IMR-90 (cell line): ENCODE data around the gene BTBD9. TPM values are rescaled to one million over a fixed set of nuclear protein-coding genes. Genes with fewer than 3 reads are reported as not detected.
A peak's percentile ranks its signal among the peaks of the same experiment; 100 is the strongest.

Experiments
- ATAC-seq: fragments of 200-7000 bp; cut with Tn5 transposase; 2 replicates; pipeline ENCODE4 v1.9.1; 2020; ENCODE audit warnings: low read depth, mild to moderate bottlenecking, moderate library complexity
- BruUV-seq: library from RNA; stranded (reverse); fragments of 400-500 nt; replicated peaks from 2 replicates; lab custom pipeline; 2021; lab: Mats Ljungman, UMichigan
- CTCF ChIA-PET: fragments of 300-600 bp; formaldehyde crosslinking; extraction: SDS; loops from one replicate; lab custom pipeline; 2021; ENCODE audit warnings: antibody characterized with exemption; lab: Yijun Ruan, JAX
- POLR2A ChIA-PET: fragments of 300-600 bp; sonication (Branson Sonifier 250); formaldehyde crosslinking; loops from one replicate; lab custom pipeline; 2022; ENCODE audit warnings: antibody characterized with exemption; ENCODE audit not compliant: unreplicated experiment; lab: Charles Lee
- DNase-seq: peaks from one replicate; pipeline ENCODE4 v3.0.0; 2013
- H2AFZ ChIP-seq: replicated peaks from 2 replicates; pipeline ENCODE3; 2013; ENCODE audit warnings: low read length, mild to moderate bottlenecking; ENCODE audit not compliant: poor library complexity
- H2AK5ac ChIP-seq: 2 replicates; pipeline ENCODE4 v1.6.1; 2013; ENCODE audit warnings: low read depth, low read length, inconsistent platforms
- H2AK9ac ChIP-seq: replicated peaks from 2 replicates; pipeline ENCODE3; 2013; ENCODE audit warnings: mild to moderate bottlenecking, low read depth, low read length, moderate library complexity; ENCODE audit not compliant: poor library complexity
- H2BK120ac ChIP-seq: 2 replicates; pipeline ENCODE4 v1.6.1; 2013; ENCODE audit warnings: low read depth, low read length, inconsistent platforms
- H2BK15ac ChIP-seq: 3 replicates; pipeline ENCODE4 v1.6.1; 2013; ENCODE audit warnings: low read depth, low read length, inconsistent platforms
- H2BK20ac ChIP-seq: 2 replicates; pipeline ENCODE4 v1.6.1; 2013; ENCODE audit warnings: low read depth, mild to moderate bottlenecking, inconsistent platforms, low read length, moderate library complexity
- H2BK5ac ChIP-seq: 2 replicates; pipeline ENCODE4 v1.6.1; 2013; ENCODE audit warnings: mild to moderate bottlenecking, low read depth, low read length, inconsistent platforms; ENCODE audit not compliant: poor library complexity, severe bottlenecking
- H3K14ac ChIP-seq: replicated peaks from 2 replicates; pipeline ENCODE4 v1.6.1; 2013; ENCODE audit warnings: low read depth, low read length, inconsistent platforms
- H3K18ac ChIP-seq: 2 replicates; pipeline ENCODE4 v1.6.1; 2013; ENCODE audit warnings: low read depth, low read length, control low read depth
- H3K23ac ChIP-seq: 2 replicates; pipeline ENCODE4 v1.6.1; 2013; ENCODE audit warnings: low read depth, low read length, inconsistent platforms
- H3K27ac ChIP-seq: 2 replicates; pipeline ENCODE4 v1.5.1; 2013; ENCODE audit warnings: mild to moderate bottlenecking, control low read depth, low read length; ENCODE audit not compliant: insufficient read depth
- H3K27me3 ChIP-seq: 2 replicates; pipeline ENCODE4 v1.6.1; 2013; ENCODE audit warnings: low read length; ENCODE audit not compliant: control insufficient read depth, insufficient read depth
- H3K36me3 ChIP-seq: 2 replicates; pipeline ENCODE4 v1.6.1; 2013; ENCODE audit warnings: low read length, mixed read lengths; ENCODE audit not compliant: control insufficient read depth, insufficient read depth
- H3K4ac ChIP-seq: 2 replicates; pipeline ENCODE4 v1.6.1; 2013; ENCODE audit warnings: low read depth, low read length, inconsistent platforms
- H3K4me1 ChIP-seq: 2 replicates; pipeline ENCODE4 v1.6.1; 2013; ENCODE audit warnings: low read length, mixed read lengths; ENCODE audit not compliant: control insufficient read depth, insufficient read depth
- H3K4me2 ChIP-seq: 2 replicates; pipeline ENCODE4 v1.6.1; 2013; ENCODE audit warnings: low read depth, mild to moderate bottlenecking, control low read depth, low read length, moderate library complexity
- H3K4me3 ChIP-seq: 2 replicates; pipeline ENCODE4 v1.5.1; 2013; ENCODE audit warnings: low read depth, mild to moderate bottlenecking, control low read depth, low read length, moderate library complexity; ENCODE audit not compliant: insufficient read depth
- H3K56ac ChIP-seq: 2 replicates; pipeline ENCODE4 v1.6.1; 2013; ENCODE audit warnings: low read length, inconsistent platforms; ENCODE audit not compliant: insufficient read depth; ENCODE audit errors: extremely low read depth
- H3K79me1 ChIP-seq, 2 experiments: 2 replicates each; pipeline ENCODE4 v1.6.1; 2013; ENCODE audit warnings: low read length in 2 of 2, inconsistent platforms in 1 of 2, low read depth in 1 of 2
- H3K9ac ChIP-seq: 2 replicates; pipeline ENCODE4 v1.6.1; 2013; ENCODE audit warnings: low read depth, low read length, control low read depth
- H3K9me1 ChIP-seq: 2 replicates; pipeline ENCODE4 v1.6.1; 2013; ENCODE audit warnings: low read length, inconsistent platforms; ENCODE audit not compliant: insufficient read depth
- H3K9me3 ChIP-seq: 2 replicates; pipeline ENCODE4 v1.6.1; 2013; ENCODE audit warnings: low read length; ENCODE audit not compliant: control insufficient read depth, insufficient read depth
- H4K20me1 ChIP-seq: 2 replicates; pipeline ENCODE4 v1.6.1; 2013; ENCODE audit warnings: low read length, inconsistent platforms; ENCODE audit not compliant: insufficient read depth
- H4K5ac ChIP-seq: 2 replicates; pipeline ENCODE4 v1.6.1; 2013; ENCODE audit warnings: mild to moderate bottlenecking, low read depth, low read length, control low read depth
- H4K8ac ChIP-seq, 2 experiments: 2 replicates each; pipeline ENCODE4 v1.6.1; 2013; ENCODE audit warnings: low read depth in 2 of 2, low read length in 2 of 2, control low read depth in 1 of 2, inconsistent platforms in 1 of 2
- H4K91ac ChIP-seq: 2 replicates; pipeline ENCODE4 v1.6.1; 2013; ENCODE audit warnings: low read depth, low read length, inconsistent platforms; ENCODE audit not compliant: insufficient read depth
- ELK1 ChIP-seq: fragments of 150-350 bp; IDR thresholded peaks from 2 replicates; pipeline ENCODE4 v1.6.1; 2016; ENCODE audit warnings: low read depth, mild to moderate bottlenecking, low read length, moderate library complexity, borderline replicate concordance
- FOS ChIP-seq: fragments of 150-350 bp; IDR thresholded peaks from 2 replicates; pipeline ENCODE4 v1.6.1; 2016; ENCODE audit warnings: low read depth, low read length
- MAZ ChIP-seq: IDR thresholded peaks from 2 replicates; pipeline ENCODE4 v1.6.1; 2012; ENCODE audit warnings: low read depth, mild to moderate bottlenecking, low read length, improper control_type of control experiment, moderate library complexity, borderline replicate concordance
- MXI1 ChIP-seq: IDR thresholded peaks from 2 replicates; pipeline ENCODE4 v1.6.1; 2012; ENCODE audit warnings: low read depth, mild to moderate bottlenecking, low read length, moderate library complexity, borderline replicate concordance
- NFE2L2 ChIP-seq: fragments of 150-350 bp; IDR thresholded peaks from 2 replicates; pipeline ENCODE4 v1.6.1; 2016; ENCODE audit warnings: low read depth, mild to moderate bottlenecking, low read length
- RAD21 ChIP-seq: IDR thresholded peaks from 2 replicates; pipeline ENCODE4 v1.6.1; 2012; ENCODE audit warnings: low read length, improper control_type of control experiment
- RCOR1 ChIP-seq: IDR thresholded peaks from 2 replicates; pipeline ENCODE4 v1.6.1; 2012; ENCODE audit warnings: mild to moderate bottlenecking, low read length, improper control_type of control experiment; ENCODE audit not compliant: insufficient replicate concordance
- RFX5 ChIP-seq: IDR thresholded peaks from 2 replicates; pipeline ENCODE4 v1.8.0; 2012; ENCODE audit warnings: low read depth, mild to moderate bottlenecking, low read length, moderate library complexity
- SMC3 ChIP-seq: fragments of 150-350 bp; IDR thresholded peaks from 2 replicates; pipeline ENCODE4 v1.6.1; 2016; ENCODE audit warnings: low read depth, mild to moderate bottlenecking, antibody characterized with exemption, low read length, moderate library complexity
- USF2 ChIP-seq: fragments of 150-350 bp; IDR thresholded peaks from 2 replicates; pipeline ENCODE4 v1.6.1; 2017; ENCODE audit warnings: mild to moderate bottlenecking, antibody characterized with exemption, low read length, low read depth
- WGBS, 2 experiments: methylation state at CpG; one replicate each; pipeline versions ENCODE4 v1.1.5 to v1.1.7; 2013; ENCODE audit warnings: missing lambda C conversion rate in 2 of 2; ENCODE audit not compliant: insufficient read length in 1 of 2; ENCODE audit errors: extremely low coverage in 2 of 2; 5-methylcytosine and 5-hydroxymethylcytosine counted together
- dilution Hi-C: fragments of 300-500 bp; cut with HindIII; formaldehyde crosslinking; loops from one replicate; pipeline ENCODE4 v1.14.3; 2018; ENCODE audit warnings: low sequenced_read_pairs; ENCODE audit not compliant: unreplicated experiment
- in situ Hi-C: fragments of 300-500 bp; cut with MboI; formaldehyde crosslinking; loops from 3 replicates; pipeline ENCODE4 v1.14.3; 2019; ENCODE audit warnings: low sequenced_read_pairs, inconsistent platforms, mixed read lengths
- intact Hi-C: fragments of 100-400 bp; cut with micrococcal nuclease; formaldehyde crosslinking; loops from 2 replicates; pipeline ENCODE4 v1.10.0; 2022
- polyA plus RNA-seq, 3 experiments: library from polyadenylated mRNA; depleted of rRNA; stranded (reverse); fragments of >200 nt; gene quantifications; 2 replicates each; pipeline ENCODE4 v1.2.3, GENCODE V29; 2012; ENCODE audit warnings: low replicate concordance in 1 of 3
- total RNA-seq: library from RNA; depleted of rRNA; stranded (reverse); fragments of >200 nt; gene quantifications from 2 replicates; pipeline ENCODE4 v1.2.3, GENCODE V29; 2012

BTBD9 gene
- total and polyA plus RNA-seq, 2 of the 4 experiments (the other 2 are of a cell fraction) = 4.1 to 22.0 TPM

DNA sequence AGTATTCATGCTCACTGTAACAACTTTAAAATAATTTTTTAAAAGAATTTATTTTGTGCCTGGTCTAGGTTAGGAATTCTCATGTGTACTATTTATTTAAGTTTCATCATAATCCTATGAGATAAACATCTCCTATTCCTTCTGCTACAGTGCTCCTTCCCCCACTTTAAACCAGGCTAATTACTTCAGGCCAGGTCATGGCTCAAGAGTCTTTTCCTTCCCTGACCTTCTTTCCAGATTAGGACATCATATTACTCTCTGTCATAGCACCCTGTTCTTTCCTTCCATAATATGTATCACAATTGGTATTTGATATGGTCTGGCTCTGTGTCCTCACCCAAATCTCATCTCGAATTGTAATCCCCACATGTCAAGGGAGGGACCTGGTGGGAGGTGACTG lies 239.0 kb downstream of the BTBD9 start:
- Histone ChIP-seq H3K4ac (no peak overlapping the region), H3K4me1 (no peaks in the 10 kb centered on the region), H4K5ac (no peak overlapping the region), H2BK20ac (no peak overlapping the region), H3K23ac (no peak overlapping the region), H3K4me2 (no peak overlapping the region), H3K27ac (no peak overlapping the region), H2AK5ac (no peak overlapping the region), H3K9me3 (no peaks in the 10 kb centered on the region), H2BK120ac (no peak overlapping the region), H3K18ac (no peak overlapping the region), H2AK9ac (no peak overlapping the region), H3K27me3 (no peaks in the 10 kb centered on the region), H3K14ac (no peak overlapping the region), H4K91ac (no peak overlapping the region), H3K9me1 (no peaks in the 10 kb centered on the region), H4K20me1 (no peaks in the 10 kb centered on the region), H4K8ac (no peak overlapping the region), H3K56ac (no peak overlapping the region), H3K36me3 (no peaks in the 10 kb centered on the region), H3K9ac (no peak overlapping the region), H3K79me1 (0 out of 4 replicates have a peak, but pooled peaks cover 0 to 2% of the 10 kb centered on the region in 2 experiments), H3K4me3 (no peak overlapping the region), H2BK15ac (no peak overlapping the region), H2AFZ (no peak overlapping the region), H2BK5ac (no peak overlapping the region)
- dilution Hi-C loops = no loop called here
- ChIA-PET CTCF (no interaction called here), POLR2A (no interaction called here)
- no TSS peak for BruUV-seq
- in situ Hi-C loops = no loop called here
- TF ChIP-seq RFX5 = no peak
- no peak for TF ChIP-seq RAD21
- TF ChIP-seq ELK1 = no peak
- no peak for TF ChIP-seq USF2
- TF ChIP-seq FOS = no peak
- TF ChIP-seq SMC3 = no peak
- no peak for TF ChIP-seq NFE2L2
- no peak for TF ChIP-seq MXI1
- TF ChIP-seq RCOR1 = no peak
- no peak for TF ChIP-seq MAZ
- intact Hi-C loops = no loop called here
- ATAC-seq = peak; percentile 67
- DNase-seq = no peak
- WGBS, 2 experiments = no CpG with 5 or more reads among the region's 1 CpG
